Esophagus muscularis mucosa (tissue), 3 donors: ENCODE data around the gene KRTAP10-11.

Experiments
- CTCF ChIP-seq, 3 experiments: fragments of 200-600 bp in 2 of 3; fragments of 450-650 bp in 1 of 3; sonication (generic) in 2 of 3; IDR thresholded peaks; one replicate each; pipeline ENCODE4 v1.5.1; 2017 to 2019; ENCODE audit warnings: antibody characterized with exemption in 3 of 3, mild to moderate bottlenecking in 2 of 3, moderate library complexity in 1 of 3
- POLR2A ChIP-seq: fragments of 450-650 bp; IDR thresholded peaks from one replicate; pipeline ENCODE4 v1.6.1; 2017; ENCODE audit warnings: antibody characterized with exemption, moderate library complexity, mild to moderate bottlenecking, low read depth
- POLR2AphosphoS5 ChIP-seq, 2 donors: sonication (generic); formaldehyde crosslinking; IDR thresholded peaks; one replicate each; pipeline ENCODE4 v1.6.1; 2017; ENCODE audit warnings: antibody characterized with exemption in 2 of 2

GRCh38 chr21:44599264-44600029 lies 46.8 kb upstream of the KRTAP10-11 start:
- TF ChIP-seq CTCF (IDR thresholded peaks at IDR 0.05) (no peak), POLR2A (no peak), POLR2AphosphoS5 (IDR thresholded peaks at IDR 0.05) (no peak)
